Thyroid gland (tissue), 4 donors: Measurements from ENCODE around the gene GJB1.

Source experiments
- POLR2A ChIP-seq, 2 donors: fragments of 450-650 bp; IDR thresholded peaks; one replicate each; pipeline ENCODE4 v1.6.1; 2017; ENCODE audit warnings: antibody characterized with exemption in 2 of 2, mild to moderate bottlenecking in 2 of 2, moderate library complexity in 1 of 2
- TF ChIP-seq, protein P1 (sequence below), 6 experiments: fragments of 200-600 bp in 3 of 6; fragments of 450-650 bp in 3 of 6; sonication (generic) in 3 of 6; IDR thresholded peaks; one replicate each; pipeline ENCODE4 v1.5.1; 2016 to 2019; ENCODE audit warnings: antibody characterized with exemption in 6 of 6, mild to moderate bottlenecking in 2 of 6, inconsistent platforms in 1 of 6, moderate library complexity in 1 of 6

DNA sequence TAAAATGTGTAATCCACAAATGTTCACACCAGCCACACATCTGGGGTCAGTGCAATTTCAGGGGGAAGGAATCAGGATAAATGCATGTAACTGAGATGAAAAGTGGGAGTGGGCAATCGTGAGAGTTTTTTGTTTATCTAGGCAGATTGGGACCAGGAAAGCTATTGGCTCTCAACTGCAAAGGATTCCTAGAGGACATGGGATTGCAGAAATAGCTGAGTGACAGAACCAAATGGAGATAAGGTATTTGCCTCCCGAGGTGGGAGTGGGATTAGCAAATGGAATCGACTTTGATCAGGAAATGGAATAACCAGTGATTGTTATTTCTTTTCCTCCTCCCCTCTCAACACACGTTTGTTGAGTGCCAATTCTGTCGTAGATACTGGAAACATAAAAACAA lies 38.9 kb upstream of the GJB1 start:
- TF ChIP-seq, protein P1, sequence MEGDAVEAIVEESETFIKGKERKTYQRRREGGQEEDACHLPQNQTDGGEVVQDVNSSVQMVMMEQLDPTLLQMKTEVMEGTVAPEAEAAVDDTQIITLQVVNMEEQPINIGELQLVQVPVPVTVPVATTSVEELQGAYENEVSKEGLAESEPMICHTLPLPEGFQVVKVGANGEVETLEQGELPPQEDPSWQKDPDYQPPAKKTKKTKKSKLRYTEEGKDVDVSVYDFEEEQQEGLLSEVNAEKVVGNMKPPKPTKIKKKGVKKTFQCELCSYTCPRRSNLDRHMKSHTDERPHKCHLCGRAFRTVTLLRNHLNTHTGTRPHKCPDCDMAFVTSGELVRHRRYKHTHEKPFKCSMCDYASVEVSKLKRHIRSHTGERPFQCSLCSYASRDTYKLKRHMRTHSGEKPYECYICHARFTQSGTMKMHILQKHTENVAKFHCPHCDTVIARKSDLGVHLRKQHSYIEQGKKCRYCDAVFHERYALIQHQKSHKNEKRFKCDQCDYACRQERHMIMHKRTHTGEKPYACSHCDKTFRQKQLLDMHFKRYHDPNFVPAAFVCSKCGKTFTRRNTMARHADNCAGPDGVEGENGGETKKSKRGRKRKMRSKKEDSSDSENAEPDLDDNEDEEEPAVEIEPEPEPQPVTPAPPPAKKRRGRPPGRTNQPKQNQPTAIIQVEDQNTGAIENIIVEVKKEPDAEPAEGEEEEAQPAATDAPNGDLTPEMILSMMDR (IDR thresholded peaks at IDR 0.05) = no peak
- no peak for TF ChIP-seq POLR2A (IDR thresholded peaks at IDR 0.05)
